KG1 (cell line): ENCODE results near the gene TJP3.

Source experiments
- DNase-seq: peaks from one replicate; lab custom pipeline; 2025; lab: John Stamatoyannopoulos, UW

The TJP3 gene

GRCh38 chr19:3690551-3691371 lies 17.4 kb upstream of the TJP3 start:
- no peak for DNase-seq

GRCh38 chr19:3691372-3691716 lies 16.8 kb upstream of the TJP3 start:
- no peak for DNase-seq

- no peak for DNase-seq
Observed at GRCh38 chr19:3691726-3692125, 16.5 kb upstream of the TJP3 start.

GRCh38 chr19:3692141-3693024 lies 15.8 kb upstream of the TJP3 start:
- no peak for DNase-seq

- DNase-seq: no peak
Observed at GRCh38 chr19:3693025-3693925, 14.9 kb upstream of the TJP3 start.

- DNase-seq: no peak
Observed at GRCh38 chr19:3694361-3695123, 13.6 kb upstream of the TJP3 start.

GRCh38 chr19:3695124-3695733 lies 13.0 kb upstream of the TJP3 start:
- no peak for DNase-seq

GRCh38 chr19:3695986-3696659 lies 12.1 kb upstream of the TJP3 start:
- DNase-seq: no peak

GRCh38 chr19:3696660-3696995 lies 11.6 kb upstream of the TJP3 start:
- DNase-seq: no peak

GRCh38 chr19:3697094-3697493 lies 11.1 kb upstream of the TJP3 start:
- no peak for DNase-seq

- DNase-seq: no peak
Observed at GRCh38 chr19:3697671-3698385, 10.4 kb upstream of the TJP3 start.

- DNase-seq: no peak
Observed at GRCh38 chr19:3698386-3698950, 9.7 kb upstream of the TJP3 start.

GRCh38 chr19:3698974-3699740 lies 9.0 kb upstream of the TJP3 start:
- DNase-seq: peak; percentile 37

GRCh38 chr19:3699741-3700241 lies 8.4 kb upstream of the TJP3 start:
- no peak for DNase-seq

- DNase-seq: peak; percentile 79
Observed at GRCh38 chr19:3700242-3701032, 7.7 kb upstream of the TJP3 start, which contains the start of gene PIP5K1C. TSS of gene PIP5K1C (minus strand) at chr19:3700468. CDS start at chr19:3700390, 78 bp downstream.

GRCh38 chr19:3701200-3701599 lies 7.0 kb upstream of the TJP3 start:
- no peak for DNase-seq

GRCh38 chr19:3707868-3708206 lies 347 bp upstream of the TJP3 start:
- DNase-seq: no peak
